SU-DHL-6 (cell line): ENCODE measurements around the gene CSNK1D.

Experiments used
- EZH2phosphoT487 ChIP-seq: fragments of 200-600 bp; sonication (generic), shearing (Covaris generic); conservative IDR thresholded peaks from 2 replicates; pipeline ENCODE4 v1.6.1; 2018; ENCODE audit warnings: mild to moderate bottlenecking, antibody characterized with exemption, low read length, moderate library complexity, mixed read lengths
- TF ChIP-seq, protein P1 (sequence below): fragments of 200-600 bp; sonication (generic); IDR thresholded peaks from one replicate; pipeline ENCODE4 v1.5.1; 2017; ENCODE audit warnings: antibody characterized with exemption, mild to moderate bottlenecking, low read length, moderate library complexity; ENCODE audit not compliant: insufficient read depth, poor library complexity, severe bottlenecking

GRCh38 chr17:82305727-82306300, 32.3 kb upstream of the CSNK1D start:
- TF ChIP-seq, protein P1, sequence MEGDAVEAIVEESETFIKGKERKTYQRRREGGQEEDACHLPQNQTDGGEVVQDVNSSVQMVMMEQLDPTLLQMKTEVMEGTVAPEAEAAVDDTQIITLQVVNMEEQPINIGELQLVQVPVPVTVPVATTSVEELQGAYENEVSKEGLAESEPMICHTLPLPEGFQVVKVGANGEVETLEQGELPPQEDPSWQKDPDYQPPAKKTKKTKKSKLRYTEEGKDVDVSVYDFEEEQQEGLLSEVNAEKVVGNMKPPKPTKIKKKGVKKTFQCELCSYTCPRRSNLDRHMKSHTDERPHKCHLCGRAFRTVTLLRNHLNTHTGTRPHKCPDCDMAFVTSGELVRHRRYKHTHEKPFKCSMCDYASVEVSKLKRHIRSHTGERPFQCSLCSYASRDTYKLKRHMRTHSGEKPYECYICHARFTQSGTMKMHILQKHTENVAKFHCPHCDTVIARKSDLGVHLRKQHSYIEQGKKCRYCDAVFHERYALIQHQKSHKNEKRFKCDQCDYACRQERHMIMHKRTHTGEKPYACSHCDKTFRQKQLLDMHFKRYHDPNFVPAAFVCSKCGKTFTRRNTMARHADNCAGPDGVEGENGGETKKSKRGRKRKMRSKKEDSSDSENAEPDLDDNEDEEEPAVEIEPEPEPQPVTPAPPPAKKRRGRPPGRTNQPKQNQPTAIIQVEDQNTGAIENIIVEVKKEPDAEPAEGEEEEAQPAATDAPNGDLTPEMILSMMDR = no peak
- no peak for TF ChIP-seq EZH2phosphoT487
